LHCN-M2 (cell line): ENCODE data around the gene SMYD3. TPM values are rescaled to one million over a fixed set of nuclear protein-coding genes. Genes with fewer than 3 reads are reported as not detected.
"Not testable (repeated sequence)": the region's sequence is repeated elsewhere in the genome, so short reads cannot be mapped to it uniquely, and the experiment has no call there.

Experiments
- DNase-seq: peaks from one replicate; pipeline ENCODE4 v3.0.0-alpha.2; 2012; ENCODE audit warnings: low read depth
- total RNA-seq: library from RNA; depleted of rRNA; stranded (reverse); fragments of >200 nt; gene quantifications from 2 replicates; pipeline ENCODE4 v1.2.3, GENCODE V29; 2014; rRNA removed

Gene SMYD3
- total RNA-seq, 1 experiment from 2014 or later: 34.0 TPM

DNA sequence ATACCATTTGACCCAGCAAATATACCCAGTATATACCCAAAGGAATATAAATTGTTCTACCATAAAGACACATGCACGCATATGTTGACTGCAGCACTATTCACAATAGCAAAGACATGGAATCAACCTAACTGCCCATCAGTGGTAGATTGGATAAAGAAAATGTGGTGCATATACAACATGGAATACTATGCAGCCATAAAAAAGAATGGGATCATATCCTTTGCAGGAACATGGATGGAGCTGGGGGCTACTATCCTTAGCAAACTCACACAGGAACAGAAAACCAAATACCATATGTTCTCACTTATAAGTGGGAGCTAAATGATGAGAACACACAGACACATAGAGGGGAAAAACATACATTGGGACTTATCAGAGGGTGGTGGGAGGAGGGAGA is 766.7 kb downstream of the SMYD3 start:
- not testable (repeated sequence) for DNase-seq

DNA sequence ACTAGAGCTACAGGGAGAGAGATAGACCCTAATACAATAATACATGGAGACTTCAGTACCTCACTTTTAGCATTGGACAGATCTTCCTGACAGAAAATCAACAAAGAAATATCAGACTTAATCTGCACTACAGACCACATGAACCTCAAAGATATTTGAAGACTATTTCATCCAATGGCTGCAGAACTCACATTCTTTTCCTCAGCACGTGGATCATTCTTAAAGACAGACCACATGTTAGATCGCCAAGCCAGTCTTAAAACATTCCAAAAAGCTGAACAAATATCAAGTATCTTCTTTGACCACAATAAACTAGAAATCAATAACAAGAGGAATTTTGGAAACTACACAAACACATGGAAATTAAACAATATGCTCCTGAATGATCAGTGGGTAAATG is 776.3 kb downstream of the SMYD3 start:
- DNase-seq: no peak

DNA sequence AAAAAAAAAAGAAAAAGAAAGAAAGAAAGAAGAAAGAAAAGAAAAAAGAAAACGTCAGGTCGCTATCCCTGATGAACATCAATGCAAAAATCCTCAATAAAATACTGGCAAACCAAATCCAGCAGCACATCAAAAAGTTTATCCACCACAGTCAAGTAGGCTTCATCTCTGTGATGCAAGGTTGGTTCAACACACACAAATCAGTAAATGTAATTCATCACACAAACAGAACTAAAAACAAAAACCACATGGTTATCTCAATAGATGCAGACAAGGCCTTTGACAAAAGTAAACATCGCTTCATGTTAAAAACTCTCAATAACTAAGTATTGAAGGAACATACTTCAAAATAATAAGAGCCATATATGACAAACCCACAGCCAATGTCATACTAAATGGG is 779.0 kb downstream of the SMYD3 start:
- not testable (repeated sequence) for DNase-seq

DNA sequence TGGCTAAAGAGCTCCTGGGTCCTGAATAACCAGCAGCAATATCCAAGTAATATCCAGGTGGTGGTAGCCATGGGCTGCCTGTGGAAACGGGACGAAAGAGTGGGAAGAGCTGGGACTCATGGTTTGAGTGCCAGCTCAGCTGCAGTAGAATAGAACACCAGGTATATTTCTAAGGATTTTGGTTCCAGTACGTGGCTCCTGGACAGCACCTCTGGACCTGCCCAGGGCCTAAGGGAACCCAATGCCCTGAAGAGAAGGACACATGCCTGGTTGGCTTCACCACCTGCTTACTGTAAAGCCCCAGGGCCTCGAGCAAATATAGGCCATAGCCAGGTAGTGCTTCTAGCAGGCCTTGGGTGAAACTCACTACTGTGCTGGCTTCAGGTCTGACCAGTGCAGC is 785.6 kb downstream of the SMYD3 start:
- no peak for DNase-seq

DNA sequence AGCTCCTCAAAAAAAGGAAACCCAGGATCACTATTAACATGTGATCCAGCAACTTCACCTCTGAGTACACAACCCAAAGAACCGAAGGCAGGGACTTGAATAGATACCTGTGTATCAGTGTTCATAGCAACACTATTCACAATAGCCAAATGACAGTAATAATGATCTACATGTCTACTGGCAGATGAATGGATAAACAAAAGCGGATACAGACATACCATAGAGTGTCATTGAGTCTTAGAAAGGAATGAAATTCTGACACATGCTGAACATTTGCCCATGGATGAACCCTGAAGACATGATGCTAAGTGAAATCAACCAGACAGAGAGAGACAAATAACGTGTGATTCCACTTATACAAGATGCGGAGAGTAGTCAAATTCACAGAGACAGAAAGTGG is 788.1 kb downstream of the SMYD3 start:
- DNase-seq: no peak

DNA sequence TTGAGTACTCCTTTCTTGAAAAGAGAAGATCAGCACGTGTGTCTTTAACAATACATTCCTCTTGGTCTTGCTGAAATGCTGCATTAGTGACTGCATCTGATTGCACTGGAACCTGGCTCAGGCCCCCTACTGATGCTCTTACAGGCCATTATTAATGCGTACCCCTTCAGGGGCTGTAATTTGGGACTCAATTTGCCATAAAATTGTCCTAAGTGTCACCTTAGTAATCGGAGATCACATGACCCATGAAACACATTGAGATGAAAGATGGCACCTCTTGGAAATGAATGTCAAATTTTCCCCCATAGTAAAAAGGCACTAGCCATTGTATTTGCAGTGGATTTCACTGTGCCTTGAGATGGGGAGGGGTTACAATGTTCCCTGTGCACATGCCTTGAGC is 789.0 kb downstream of the SMYD3 start:
- no peak for DNase-seq

DNA sequence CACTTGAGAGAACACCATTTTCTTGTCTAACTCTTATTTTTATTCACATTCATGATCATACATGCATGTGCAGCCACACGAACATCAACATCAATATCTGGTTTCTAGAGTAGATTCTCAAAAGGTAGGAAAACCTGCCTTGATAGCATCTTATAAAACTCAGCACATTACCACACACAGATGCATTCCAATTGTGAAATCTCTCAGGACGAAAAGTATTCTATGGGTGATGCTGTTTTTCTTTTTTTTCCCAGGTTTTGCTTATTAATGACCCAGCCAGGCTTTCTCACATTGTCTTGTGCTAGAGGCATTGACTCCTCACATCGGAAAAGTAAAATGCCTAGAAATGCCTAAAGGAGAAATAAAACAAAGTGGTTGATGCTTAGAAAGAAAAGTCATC is 789.5 kb downstream of the SMYD3 start:
- no peak for DNase-seq

DNA sequence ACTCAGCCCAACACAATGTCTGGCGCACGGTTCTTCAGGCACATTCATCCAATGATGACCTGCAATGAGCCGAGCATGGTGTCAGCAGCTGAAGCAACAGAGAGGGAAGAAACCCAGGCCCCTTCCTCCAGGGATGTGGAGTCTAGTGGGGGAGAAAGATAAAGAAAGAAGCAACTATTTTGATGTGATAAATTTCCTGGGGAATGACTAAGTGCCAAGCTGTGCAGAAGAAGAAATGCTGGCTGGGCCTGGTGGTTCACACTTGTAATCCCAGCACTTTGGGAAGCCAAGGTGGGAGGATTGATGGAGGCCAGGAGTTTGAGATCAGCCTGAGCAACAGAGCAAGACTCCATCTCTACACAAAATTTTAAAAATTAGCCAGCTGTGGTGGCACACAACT is 790.5 kb downstream of the SMYD3 start:
- peak; percentile 38 for DNase-seq

DNA sequence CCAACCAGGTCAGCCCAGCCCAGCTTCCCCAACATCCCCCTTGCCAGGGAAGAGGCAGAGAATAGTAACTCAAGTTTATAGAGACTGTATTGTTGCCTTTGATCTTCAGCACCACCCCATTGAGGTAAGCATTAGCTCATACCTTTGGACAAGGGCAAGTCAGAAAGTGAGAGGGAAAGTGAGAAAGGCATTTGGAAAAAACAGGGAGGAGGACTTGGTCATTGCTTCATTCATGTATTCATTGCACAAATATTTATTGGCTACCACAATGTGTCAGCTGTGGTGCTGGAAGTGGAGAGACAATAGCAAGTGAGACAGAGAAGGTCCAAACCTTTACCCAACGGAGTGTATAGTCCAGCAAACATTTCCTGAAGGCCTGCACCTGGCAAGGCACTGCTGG is 791.1 kb downstream of the SMYD3 start:
- peak; percentile 90 for DNase-seq

DNA sequence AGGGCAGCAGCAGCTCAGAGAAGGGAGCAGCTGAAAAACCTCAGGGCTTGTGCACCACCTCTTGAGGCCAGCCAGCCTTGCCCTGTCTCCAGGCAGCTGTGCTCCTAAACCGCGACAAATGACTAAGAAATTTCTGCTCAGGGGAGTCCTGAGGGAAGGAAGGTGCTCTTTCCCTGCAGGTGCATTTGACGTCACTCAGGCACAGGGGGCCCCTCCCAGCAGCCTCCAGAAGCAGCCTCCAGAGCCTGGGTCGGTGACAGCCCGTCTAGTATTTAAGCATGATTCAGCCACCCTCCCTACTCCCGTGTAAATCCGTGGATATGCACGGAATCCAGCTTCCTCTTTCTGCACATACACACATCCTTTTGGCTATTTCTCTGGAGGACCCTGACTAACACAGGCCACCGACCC is 791.8 kb downstream of the SMYD3 start:
- DNase-seq: peak; percentile 64

DNA sequence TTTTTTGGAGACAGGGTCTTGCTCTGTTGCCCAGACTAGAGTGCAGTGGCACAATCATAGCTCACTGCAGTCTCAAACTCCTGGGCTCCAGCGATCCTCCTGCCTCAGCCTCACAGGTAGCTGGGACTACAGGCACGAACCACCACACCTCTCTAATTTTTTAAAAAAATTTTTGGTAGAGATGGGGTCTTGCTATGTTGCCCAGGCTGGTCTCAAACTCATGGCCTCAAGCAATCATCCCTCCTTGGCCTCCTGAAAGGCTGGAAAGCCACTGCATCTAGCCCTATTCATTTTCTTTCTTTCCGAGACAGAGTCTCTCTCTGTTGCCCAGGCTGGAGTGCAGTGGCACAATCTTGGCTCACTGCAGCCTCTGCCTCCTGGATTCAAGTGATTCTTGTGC is 793.1 kb downstream of the SMYD3 start:
- DNase-seq: not testable (repeated sequence)

DNA sequence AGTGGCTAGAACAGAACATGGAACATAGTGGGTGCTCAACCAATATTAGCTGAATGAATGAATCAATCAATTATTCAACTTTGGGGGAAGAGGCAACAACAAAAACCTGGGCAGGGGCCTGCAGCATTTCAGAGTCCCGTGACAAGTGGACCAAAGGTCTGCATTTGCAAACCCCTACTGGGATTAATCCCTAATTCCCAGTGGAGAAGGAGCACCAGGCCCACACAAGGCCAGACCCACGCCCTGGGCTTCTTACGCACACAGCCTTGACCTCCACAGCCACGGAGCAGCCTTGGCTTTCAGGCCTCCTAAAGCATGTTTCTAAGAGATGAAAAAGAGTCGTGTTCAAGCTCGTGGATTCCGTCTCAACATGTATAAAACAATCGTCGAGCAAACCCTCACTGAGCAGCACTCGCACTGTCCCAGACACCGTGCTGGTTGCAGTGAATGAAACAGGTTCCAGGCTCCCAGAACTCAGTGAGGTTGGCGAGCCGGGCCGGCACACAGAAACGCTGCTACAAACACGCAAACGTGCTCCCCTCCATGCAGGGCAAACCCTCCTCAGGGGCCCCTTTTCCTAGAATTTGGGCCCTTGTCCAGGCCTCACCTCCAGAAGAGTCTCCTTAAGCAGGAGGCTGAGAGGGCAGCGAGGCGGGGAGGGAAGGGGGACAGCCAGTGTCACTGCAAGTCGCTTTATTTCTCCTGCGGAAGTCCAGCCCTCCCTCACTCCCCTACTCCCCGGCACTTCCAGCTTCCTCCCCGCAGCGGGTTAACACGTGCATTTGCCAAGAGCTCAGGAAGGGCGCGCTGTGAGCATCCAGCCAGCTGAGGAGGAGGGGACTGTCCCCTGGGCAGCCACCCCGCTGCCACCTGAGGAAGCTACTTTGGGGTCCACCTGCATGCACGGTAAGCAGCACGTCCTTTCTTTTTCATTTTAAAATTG is 795.8 kb downstream of the SMYD3 start:
- no peak for DNase-seq

DNA sequence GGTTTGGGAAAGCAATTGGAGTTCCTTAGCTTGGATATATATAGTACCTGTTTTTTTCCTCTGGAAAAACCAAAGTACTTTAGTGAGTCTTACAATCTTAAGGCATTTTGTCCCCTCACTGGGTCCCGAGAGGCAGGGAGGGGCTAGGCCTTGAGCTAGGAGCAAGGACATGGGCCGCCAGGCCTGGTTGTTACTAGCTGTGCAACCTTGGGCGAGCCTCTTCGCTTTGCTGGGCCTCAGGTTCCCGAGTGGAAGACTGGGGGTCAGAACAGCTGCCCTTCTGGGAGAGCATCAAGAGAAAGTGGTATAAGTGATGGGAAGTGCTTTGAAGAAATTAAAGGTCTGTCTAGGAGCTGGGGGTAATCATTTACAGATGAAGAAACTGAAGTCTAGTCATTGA is 799.1 kb downstream of the SMYD3 start:
- DNase-seq: no peak

DNA sequence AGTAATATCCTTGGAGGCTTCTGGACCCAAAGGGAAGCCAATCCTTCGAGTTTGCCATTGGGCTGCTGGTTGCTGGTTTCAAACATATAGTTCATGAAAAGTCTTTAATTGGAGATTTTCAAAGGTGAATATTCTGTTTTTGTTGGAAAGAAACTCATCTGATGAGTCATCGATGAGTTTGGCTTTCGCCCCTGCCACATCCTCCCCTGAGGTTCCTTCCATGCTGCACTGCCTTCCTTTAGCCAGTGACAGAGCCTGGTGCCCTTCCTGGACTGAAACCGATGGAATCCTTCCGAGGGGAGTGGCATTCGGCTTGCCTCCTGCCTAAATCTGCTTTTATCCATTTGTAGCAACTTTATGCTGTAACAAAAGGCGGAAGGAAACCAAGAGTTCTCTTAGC is 802.3 kb downstream of the SMYD3 start:
- DNase-seq: peak; percentile 62

DNA sequence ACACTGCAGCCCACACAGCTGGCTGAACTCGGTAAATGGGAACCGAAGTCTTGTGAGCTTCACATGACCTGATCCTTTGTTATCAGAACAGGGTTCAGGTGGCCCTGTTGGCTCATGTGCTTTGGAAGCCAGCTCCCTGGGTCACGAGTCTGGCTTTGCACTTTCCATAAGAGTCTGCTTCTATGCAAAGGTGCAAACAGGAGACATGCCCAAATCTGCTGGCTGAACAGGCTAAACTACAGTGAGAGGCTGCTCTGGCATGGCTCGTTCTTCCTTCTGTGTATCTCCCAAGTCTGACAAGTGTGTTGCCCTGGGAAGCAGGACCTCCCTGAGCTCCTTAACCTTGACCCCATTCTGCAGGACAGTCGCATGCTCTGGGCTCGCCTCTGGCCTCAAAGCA is 802.7 kb downstream of the SMYD3 start:
- no peak for DNase-seq

DNA sequence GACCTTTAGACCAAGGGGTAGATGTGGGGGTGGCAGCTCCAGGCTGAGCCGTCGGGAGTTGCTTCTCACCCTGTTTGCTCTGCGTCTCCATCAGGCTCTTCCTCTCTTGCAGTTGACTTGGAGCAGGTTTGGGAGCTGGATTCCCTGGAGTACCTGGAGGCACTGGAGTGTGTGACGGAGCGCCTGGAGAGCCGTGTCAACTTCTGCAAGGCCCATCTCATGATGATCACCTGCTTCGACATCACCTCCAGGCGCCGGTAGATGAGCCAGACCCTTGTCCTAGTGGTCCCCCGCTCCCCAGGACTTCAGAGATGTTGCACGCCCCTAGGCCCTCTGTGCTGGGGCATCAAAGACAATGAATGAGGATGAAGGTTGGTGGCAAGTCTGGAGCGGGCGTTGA is 804.7 kb downstream of the SMYD3 start:
- DNase-seq: no peak

DNA sequence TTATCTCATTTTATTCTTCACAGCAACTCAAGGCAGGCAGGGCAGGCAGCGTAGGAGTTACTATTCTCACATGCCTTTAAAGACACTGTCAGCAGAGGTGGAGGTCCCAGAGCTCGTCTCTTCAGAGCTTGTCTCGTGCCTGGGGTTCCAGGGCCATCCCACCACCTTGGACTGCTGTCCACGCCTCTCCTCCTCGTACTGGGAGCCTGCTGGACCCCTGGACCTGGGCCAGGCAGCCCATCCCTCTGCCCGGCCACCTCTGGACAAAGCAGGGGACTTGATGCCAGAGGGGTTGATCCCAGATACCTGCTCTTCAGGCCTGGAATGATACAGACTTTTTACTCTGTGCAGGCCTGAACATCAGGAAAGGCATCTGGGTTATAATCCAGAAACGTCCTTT is 805.4 kb downstream of the SMYD3 start:
- no peak for DNase-seq

DNA sequence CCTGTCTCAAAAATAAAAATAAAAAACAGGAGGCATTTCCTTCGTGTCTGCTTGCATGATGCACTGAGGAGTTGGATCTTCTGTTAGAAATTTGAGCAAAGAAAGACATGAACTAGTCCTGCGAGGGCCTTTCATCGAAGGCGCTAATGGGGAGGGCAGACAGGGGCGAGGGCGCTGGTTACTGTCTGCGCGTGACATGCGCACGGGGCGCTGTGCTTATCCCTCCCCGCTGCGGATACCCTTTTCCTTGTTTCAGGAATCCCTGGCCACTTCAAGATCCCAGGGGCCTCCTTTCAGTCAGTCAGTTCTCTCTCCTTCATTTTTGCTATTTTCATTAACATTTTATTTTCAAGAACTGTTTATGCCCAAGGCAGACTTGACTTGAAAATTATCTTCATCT is 806.4 kb downstream of the SMYD3 start:
- DNase-seq: no peak

Other genes with a start within 250 kb of the SMYD3 start
- gene TFB2M, start 59.0 kb upstream of the SMYD3 start, total RNA-seq: 19.0 and 20.4 TPM in 2 replicates
- gene CNST, start 59.2 kb upstream of the SMYD3 start, total RNA-seq: 15.3 and 16.4 TPM in 2 replicates
- 61.3 and 67.6 TPM in 2 replicates for gene SCCPDH, start 217.1 kb upstream of the SMYD3 start, total RNA-seq